Suprapubic skin (tissue), 3 donors: Measurements from ENCODE around the gene MCF2L.

Experiments used
- EP300 ChIP-seq: sonication (generic); formaldehyde crosslinking; IDR thresholded peaks from one replicate; pipeline ENCODE4 v1.6.1; 2017; ENCODE audit warnings: antibody characterized with exemption
- POLR2A ChIP-seq, 2 donors: fragments of 450-650 bp; IDR thresholded peaks; one replicate each; pipeline ENCODE4 v1.6.1; 2017; ENCODE audit warnings: antibody characterized with exemption in 2 of 2, mild to moderate bottlenecking in 2 of 2, moderate library complexity in 2 of 2
- TF ChIP-seq, protein P1 (sequence below), 2 donors: fragments of 200-600 bp in 1 of 2; fragments of 450-650 bp in 1 of 2; sonication (generic) in 1 of 2; IDR thresholded peaks; one replicate each; pipeline ENCODE4 v1.5.1; 2016 to 2019; ENCODE audit warnings: antibody characterized with exemption in 2 of 2, mild to moderate bottlenecking in 1 of 2, moderate library complexity in 1 of 2

DNA sequence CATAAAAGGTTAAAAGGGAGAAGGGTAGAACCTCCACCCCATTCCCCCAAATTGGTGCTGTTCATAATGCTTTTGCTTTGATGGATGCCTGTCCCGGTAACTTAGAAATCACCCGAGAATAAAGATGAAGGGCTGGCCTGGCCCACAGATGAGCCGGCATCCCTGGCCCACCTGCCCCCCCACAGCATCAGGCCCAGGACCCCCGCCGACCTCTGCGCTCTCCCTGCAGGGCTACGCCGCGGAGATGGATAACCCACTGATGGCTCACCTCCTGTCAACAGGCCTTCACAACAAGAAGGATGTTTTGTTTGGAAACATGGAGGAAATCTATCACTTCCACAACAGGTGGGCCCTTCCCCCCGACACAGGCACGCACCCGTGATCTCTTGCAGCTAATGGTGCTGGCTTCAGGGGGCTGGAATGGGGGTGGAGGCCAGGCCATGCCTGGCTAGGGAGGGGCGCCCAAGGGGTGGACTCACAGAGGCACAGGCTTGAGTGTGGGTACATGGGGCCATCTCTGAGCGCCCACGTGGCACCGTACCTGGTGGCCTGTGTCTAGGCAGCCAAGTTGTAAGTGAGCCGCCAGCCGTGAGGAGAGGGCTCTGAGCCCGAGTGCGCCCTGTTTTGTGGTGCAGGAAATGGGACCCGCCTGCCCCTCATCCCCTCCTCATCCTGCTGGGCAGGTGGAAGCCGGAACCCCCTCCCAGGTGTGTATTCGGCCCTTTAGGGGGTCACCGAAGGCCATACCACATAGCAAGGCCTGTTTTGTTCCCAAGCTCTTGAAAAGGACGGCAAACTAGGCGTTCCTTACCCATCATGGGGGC is 113.4 kb downstream of the MCF2L start:
- TF ChIP-seq, protein P1, sequence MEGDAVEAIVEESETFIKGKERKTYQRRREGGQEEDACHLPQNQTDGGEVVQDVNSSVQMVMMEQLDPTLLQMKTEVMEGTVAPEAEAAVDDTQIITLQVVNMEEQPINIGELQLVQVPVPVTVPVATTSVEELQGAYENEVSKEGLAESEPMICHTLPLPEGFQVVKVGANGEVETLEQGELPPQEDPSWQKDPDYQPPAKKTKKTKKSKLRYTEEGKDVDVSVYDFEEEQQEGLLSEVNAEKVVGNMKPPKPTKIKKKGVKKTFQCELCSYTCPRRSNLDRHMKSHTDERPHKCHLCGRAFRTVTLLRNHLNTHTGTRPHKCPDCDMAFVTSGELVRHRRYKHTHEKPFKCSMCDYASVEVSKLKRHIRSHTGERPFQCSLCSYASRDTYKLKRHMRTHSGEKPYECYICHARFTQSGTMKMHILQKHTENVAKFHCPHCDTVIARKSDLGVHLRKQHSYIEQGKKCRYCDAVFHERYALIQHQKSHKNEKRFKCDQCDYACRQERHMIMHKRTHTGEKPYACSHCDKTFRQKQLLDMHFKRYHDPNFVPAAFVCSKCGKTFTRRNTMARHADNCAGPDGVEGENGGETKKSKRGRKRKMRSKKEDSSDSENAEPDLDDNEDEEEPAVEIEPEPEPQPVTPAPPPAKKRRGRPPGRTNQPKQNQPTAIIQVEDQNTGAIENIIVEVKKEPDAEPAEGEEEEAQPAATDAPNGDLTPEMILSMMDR (IDR thresholded peaks at IDR 0.05) = no peak
- no peak for TF ChIP-seq POLR2A (IDR thresholded peaks at IDR 0.05)
- TF ChIP-seq EP300 = no peak
